Ascending aorta (tissue), 2 donors: ENCODE data around the gene URGCP. TPM values are rescaled to one million over a fixed set of nuclear protein-coding genes. Genes with fewer than 3 reads are reported as not detected.

Source experiments
- DNase-seq, 2 donors: peaks; one replicate each; pipeline ENCODE4 v3.0.0-alpha.2; 2019; ENCODE audit warnings: low spot score in 2 of 2
- H3K27ac ChIP-seq, 2 donors: fragments of 200-600 bp; sonication (generic); one replicate each; pipeline ENCODE4 v1.5.1; 2016 to 2017; ENCODE audit warnings: mild to moderate bottlenecking in 1 of 2
- H3K27me3 ChIP-seq: fragments of 200-600 bp; sonication (generic); one replicate; pipeline ENCODE4 v1.5.1; 2017
- H3K36me3 ChIP-seq, 2 donors: fragments of 200-600 bp; sonication (generic); one replicate each; pipeline ENCODE4 v1.5.1; 2016
- H3K4me1 ChIP-seq, 2 donors: fragments of 200-600 bp; sonication (generic); one replicate each; pipeline ENCODE4 v1.5.1; 2016 to 2017; ENCODE audit warnings: mild to moderate bottlenecking in 1 of 2
- H3K4me3 ChIP-seq, 2 donors: fragments of 200-600 bp; sonication (generic); one replicate each; pipeline ENCODE4 v1.5.1; 2016 to 2017; ENCODE audit warnings: mild to moderate bottlenecking in 1 of 2
- H3K9me3 ChIP-seq, 2 donors: fragments of 200-600 bp; sonication (generic); one replicate each; pipeline ENCODE4 v1.5.1; 2016
- CTCF ChIP-seq, 3 experiments: fragments of 200-600 bp in 2 of 3; fragments of 450-650 bp in 1 of 3; sonication (generic) in 2 of 3; IDR thresholded peaks; one replicate each; pipeline ENCODE4 v1.5.1; 2016 to 2019; ENCODE audit warnings: antibody characterized with exemption in 3 of 3, mild to moderate bottlenecking in 1 of 3, moderate library complexity in 1 of 3
- intact Hi-C: fragments of 100-400 bp; cut with DNase I; formaldehyde crosslinking; loops from one replicate; pipeline ENCODE4 v1.15.1; 2023
- total RNA-seq: library from RNA; depleted of rRNA; stranded (reverse); fragments of >200 nt; gene quantifications from one replicate; pipeline ENCODE4 v1.1.0, GENCODE V29; 2016

URGCP gene
- total RNA-seq, 1 donor from 2014 or later = 29.2 TPM

DNA sequence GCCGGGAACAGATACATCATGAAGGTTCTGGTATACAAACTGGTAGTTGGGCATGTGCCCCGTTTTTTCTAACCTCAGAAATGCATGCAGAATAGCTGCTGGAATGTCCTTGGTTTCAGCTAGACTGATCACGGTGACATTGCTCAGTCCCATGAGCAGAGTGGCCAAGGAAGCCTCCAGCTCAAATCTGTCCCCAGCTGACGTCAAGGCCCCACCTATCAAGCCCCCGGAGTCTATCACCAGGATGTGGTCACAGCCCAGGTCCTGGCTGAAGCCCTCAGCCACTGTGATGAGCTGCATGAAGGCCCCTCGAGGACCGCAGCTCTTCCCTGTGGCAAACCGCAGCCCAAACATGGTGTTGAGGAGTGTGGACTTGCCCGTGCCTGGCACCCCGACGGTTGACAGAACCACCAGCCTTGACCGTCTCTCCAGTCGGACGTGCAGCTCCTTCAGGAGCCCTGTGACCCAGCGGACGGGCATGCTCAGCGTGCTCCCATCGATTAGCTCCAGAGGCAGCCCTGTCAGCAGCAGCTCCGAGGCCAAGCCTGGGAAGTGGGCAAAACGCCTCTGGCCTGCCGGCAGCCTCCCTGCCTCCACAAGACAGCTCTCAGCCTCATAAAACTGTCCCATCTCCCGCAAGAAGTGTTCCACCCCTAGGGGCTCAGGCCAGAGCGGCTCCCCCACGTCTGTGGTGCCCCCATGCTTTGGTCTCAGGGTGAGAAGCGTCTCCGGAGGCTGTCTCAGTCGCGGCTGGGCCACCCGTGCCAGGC, 29.2 kb downstream of the URGCP start:
- no peak for DNase-seq
- Histone ChIP-seq H3K4me3 (no peak overlapping the region), H3K36me3 (peaks cover 54 to 65% of the 10 kb centered on the region in 2 donors), H3K4me1 (peaks cover 17 to 24% of the 10 kb centered on the region in 2 donors), H3K9me3 (no peaks in the 10 kb centered on the region), H3K27me3 (no peaks in the 10 kb centered on the region), H3K27ac (no peak overlapping the region)
- intact Hi-C loops = loop anchor here (10.0 kb wide), 3 partner anchors 708 to 1642 kb away; partner anchors contain the start of genes GLI3, NACAD and TMED4
- no peak for TF ChIP-seq CTCF (IDR thresholded peaks at IDR 0.05)

DNA sequence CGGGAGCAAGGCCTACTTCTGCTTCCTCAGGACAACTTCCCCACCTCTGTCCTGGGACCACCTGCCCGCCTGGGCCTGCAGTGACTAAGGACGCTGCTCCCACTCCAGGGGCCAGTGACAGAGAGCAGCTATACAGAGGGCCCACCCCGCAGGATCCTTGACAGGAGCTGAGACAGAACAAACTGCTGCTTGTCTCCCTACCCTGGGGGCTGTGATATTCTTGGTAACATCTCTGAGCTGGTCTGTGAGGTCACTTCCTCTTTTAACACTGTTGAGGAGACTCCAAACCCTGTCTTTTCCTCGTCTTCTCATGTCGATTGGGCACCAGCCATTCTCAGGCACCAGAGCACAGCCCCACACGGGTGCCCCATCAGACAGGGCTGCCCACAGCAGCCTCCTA, 30.2 kb downstream of the URGCP start:
- no peak for TF ChIP-seq CTCF (IDR thresholded peaks at IDR 0.05)
- no peaks in the 10 kb centered on the region for H3K27me3 ChIP-seq
- H3K36me3 ChIP-seq = peaks cover 50 to 60% of the 10 kb centered on the region in 2 donors
- intact Hi-C loops = loop anchor here (10.0 kb wide), 3 partner anchors 709 to 1641 kb away; partner anchors contain the start of genes GLI3, NACAD and TMED4
- peaks cover 14 to 25% of the 10 kb centered on the region in 2 donors for H3K4me1 ChIP-seq
- H3K27ac ChIP-seq = no peak overlapping the region
- DNase-seq = no peak
- no peak overlapping the region for H3K4me3 ChIP-seq
- no peaks in the 10 kb centered on the region for H3K9me3 ChIP-seq

DNA sequence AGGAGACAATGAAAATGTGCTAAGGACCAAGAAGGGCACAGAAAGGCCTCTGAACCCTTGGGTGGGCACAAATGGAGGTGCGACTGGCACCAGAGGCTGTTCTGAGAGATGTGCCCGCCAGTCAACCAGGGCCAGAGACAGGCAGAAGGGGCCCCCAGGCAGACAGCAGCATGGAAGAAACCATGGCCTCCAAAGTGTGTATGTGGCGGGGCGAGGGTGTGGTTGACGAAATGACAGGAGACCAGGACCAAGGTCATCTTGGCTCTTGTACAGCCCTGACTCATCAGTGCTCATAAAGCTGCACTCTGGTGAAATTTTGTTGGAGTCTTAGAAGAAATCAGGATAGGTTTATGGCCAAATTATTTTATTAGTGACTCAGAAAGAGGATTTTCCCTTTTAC, 33.1 kb downstream of the URGCP start:
- H3K36me3 ChIP-seq = peaks cover 29 to 36% of the 10 kb centered on the region in 2 donors
- intact Hi-C loops = loop anchor here (2.0 to 10.0 kb wide), 5 partner anchors 34 to 1638 kb away; partner anchors contain the start of genes GLI3, NACAD, PURB and TMED4
- H3K27me3 ChIP-seq = no peaks in the 10 kb centered on the region
- H3K4me1 ChIP-seq = peaks cover 12 to 15% of the 10 kb centered on the region in 2 donors
- peak overlapping the region; percentile 73 to 90 for H3K27ac ChIP-seq
- TF ChIP-seq CTCF (IDR thresholded peaks at IDR 0.05) = no peak
- DNase-seq = peak in 1 of 2 donors; percentile 74
- H3K9me3 ChIP-seq = no peaks in the 10 kb centered on the region
- H3K4me3 ChIP-seq = no peak overlapping the region

DNA sequence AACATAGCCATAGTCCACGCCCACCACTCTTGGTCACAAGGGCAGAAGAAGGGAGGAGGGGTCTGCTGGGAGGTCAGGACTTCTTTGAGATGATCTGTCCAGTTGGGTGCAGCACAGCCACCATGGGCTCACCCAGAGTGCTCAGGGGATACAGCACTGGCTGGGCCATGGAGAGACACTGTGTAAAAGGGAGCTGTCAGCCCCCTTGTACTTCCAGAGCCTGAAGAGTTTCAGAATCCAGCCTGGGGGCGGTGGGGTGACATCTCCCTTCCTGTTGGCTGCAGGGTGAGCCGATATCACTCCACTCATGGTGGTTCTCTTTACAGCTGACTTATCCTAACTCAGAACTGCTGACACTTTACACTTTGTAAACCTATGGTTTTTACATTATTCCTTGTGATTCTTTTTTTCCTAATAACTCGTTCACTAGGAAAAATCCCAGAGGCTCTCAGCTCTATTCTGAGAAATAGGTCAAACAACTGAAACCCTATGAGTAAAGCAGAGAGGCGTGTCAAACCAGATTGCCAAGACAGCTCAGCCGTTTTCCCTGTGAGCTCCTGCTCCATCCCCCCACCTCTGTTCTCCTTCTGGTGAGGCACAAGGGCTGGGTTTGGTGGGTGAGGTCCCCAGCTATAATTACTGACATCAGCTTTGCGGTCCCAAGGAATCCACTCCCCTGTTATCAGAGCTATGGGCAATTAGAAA, 33.8 kb downstream of the URGCP start:
- intact Hi-C loops = loop anchor here (2.0 to 10.0 kb wide), 5 partner anchors 34 to 1638 kb away; partner anchors contain the start of genes GLI3, NACAD, PURB and TMED4
- Histone ChIP-seq H3K9me3 (no peaks in the 10 kb centered on the region), H3K27ac (peak overlapping the region; percentile 73 to 90), H3K36me3 (peaks cover 21 to 29% of the 10 kb centered on the region in 2 donors), H3K27me3 (no peaks in the 10 kb centered on the region), H3K4me3 (no peak overlapping the region), H3K4me1 (peaks cover 12 to 17% of the 10 kb centered on the region in 2 donors)
- DNase-seq = peak; percentile 29 to 86
- no peak for TF ChIP-seq CTCF (IDR thresholded peaks at IDR 0.05)

GRCh38 chr7:43871064-43871463, 35.3 kb downstream of the URGCP start:
- TF ChIP-seq CTCF (IDR thresholded peaks at IDR 0.05) = no peak
- DNase-seq = no peak
- H3K9me3 ChIP-seq = no peaks in the 10 kb centered on the region
- peaks cover 12 to 17% of the 10 kb centered on the region in 2 donors for H3K4me1 ChIP-seq
- H3K4me3 ChIP-seq = no peak overlapping the region
- peak overlapping the region in 1 of 2 donors; percentile 95 for H3K27ac ChIP-seq
- no peaks in the 10 kb centered on the region for H3K27me3 ChIP-seq
- intact Hi-C loops = loop anchor here (5.0 to 10.0 kb wide), 4 partner anchors 714 to 1636 kb away; partner anchors contain the start of genes GLI3, NACAD, PURB and TMED4
- peaks cover 12 to 24% of the 10 kb centered on the region in 2 donors for H3K36me3 ChIP-seq
